OCI-LY3 (cell line): Measurements from ENCODE around the gene CDY1.
"Not testable (repeated sequence)": the region's sequence is repeated elsewhere in the genome, so short reads cannot be mapped to it uniquely, and the experiment has no call there.

Experiments used
- H2AFZ ChIP-seq: fragments of 200-600, 300-600 bp; shearing (Covaris generic); 2 replicates; pipeline ENCODE4 v1.6.0; 2014; ENCODE audit warnings: antibody characterized with exemption, low read depth, low read length
- H3K27ac ChIP-seq: fragments of 200-600, 300-600 bp; sonication (generic); 2 replicates; pipeline ENCODE4 v1.5.1; 2014; ENCODE audit warnings: mild to moderate bottlenecking, low read length, moderate library complexity, mixed read lengths
- H3K27me3 ChIP-seq: fragments of 200-600, 300-600 bp; sonication (generic); 2 replicates; pipeline ENCODE4 v1.6.1; 2014; ENCODE audit warnings: low read depth, low read length, mixed read lengths
- H3K36me3 ChIP-seq: fragments of 200-600, 300-600 bp; sonication (generic); replicated peaks from 2 replicates; pipeline ENCODE3; 2014; ENCODE audit warnings: low read depth, low read length, mixed read lengths
- H3K4me1 ChIP-seq: fragments of 300-600, 200-600 bp; sonication (generic); 2 replicates; pipeline ENCODE4 v1.6.1; 2014; ENCODE audit warnings: low read length, mixed read lengths
- H3K4me2 ChIP-seq: fragments of 200-600, 300-600 bp; sonication (generic); 2 replicates; pipeline ENCODE4 v1.6.1; 2014; ENCODE audit warnings: low read length, mixed read lengths
- H3K4me3 ChIP-seq: fragments of 300-600, 200-600 bp; sonication (generic); 2 replicates; pipeline ENCODE4 v1.5.1; 2014; ENCODE audit warnings: antibody characterized with exemption, mild to moderate bottlenecking, low read length, moderate library complexity
- H3K79me2 ChIP-seq: fragments of 300-600, 200-600 bp; shearing (Covaris generic); 2 replicates; pipeline ENCODE4 v1.6.1; 2014; ENCODE audit warnings: mild to moderate bottlenecking, low read length, mixed read lengths
- H3K9ac ChIP-seq: fragments of 300-600, 200-600 bp; shearing (Covaris generic); 2 replicates; pipeline ENCODE4 v1.6.0; 2014; ENCODE audit warnings: mild to moderate bottlenecking, low read length, moderate library complexity
- H3K9me3 ChIP-seq: fragments of 200-600, 300-600 bp; shearing (Covaris generic); 2 replicates; pipeline ENCODE4 v1.6.1; 2014; ENCODE audit warnings: low read length, mixed read lengths; ENCODE audit not compliant: insufficient read depth
- H4K20me1 ChIP-seq: fragments of 200-600, 300-600 bp; sonication (generic); 2 replicates; pipeline ENCODE4 v1.6.1; 2016; ENCODE audit warnings: low read length, mixed read lengths; ENCODE audit not compliant: insufficient read depth

CDY1 gene

GRCh38 chrY:25621817-25622216, at the start of gene CDY1:
Gene CDY1 (plus strand): TSS chrY:25622117. CDS start chrY:25622443, 326 bp downstream.
- H3K4me3 ChIP-seq, H4K20me1 ChIP-seq, H3K4me1 ChIP-seq, H2AFZ ChIP-seq, H3K9ac ChIP-seq, H3K9me3 ChIP-seq, H3K79me2 ChIP-seq, H3K27ac ChIP-seq, H3K27me3 ChIP-seq, H3K36me3 ChIP-seq, H3K4me2 ChIP-seq: not testable (repeated sequence)

- H3K27me3 ChIP-seq, H3K9ac ChIP-seq, H2AFZ ChIP-seq, H3K9me3 ChIP-seq, H4K20me1 ChIP-seq, H3K4me2 ChIP-seq, H3K36me3 ChIP-seq, H3K4me3 ChIP-seq, H3K4me1 ChIP-seq, H3K27ac ChIP-seq, H3K79me2 ChIP-seq: not testable (repeated sequence)
These were observed 28.6 kb upstream of the CDY1 start for GRCh38 chrY:25593336-25593735.

GRCh38 chrY:25620209-25620608, 1.7 kb upstream of the CDY1 start:
- H2AFZ ChIP-seq, H3K27me3 ChIP-seq, H3K9me3 ChIP-seq, H3K4me3 ChIP-seq, H3K79me2 ChIP-seq, H3K27ac ChIP-seq, H4K20me1 ChIP-seq, H3K36me3 ChIP-seq, H3K4me2 ChIP-seq, H3K9ac ChIP-seq, H3K4me1 ChIP-seq: not testable (repeated sequence)

GRCh38 chrY:25626524-25626923, 4.6 kb downstream of the CDY1 start:
- H3K9ac ChIP-seq, H4K20me1 ChIP-seq, H3K9me3 ChIP-seq, H3K4me2 ChIP-seq, H3K4me1 ChIP-seq, H3K36me3 ChIP-seq, H3K4me3 ChIP-seq, H2AFZ ChIP-seq, H3K27me3 ChIP-seq, H3K27ac ChIP-seq, H3K79me2 ChIP-seq: not testable (repeated sequence)

- H3K79me2 ChIP-seq, H3K4me2 ChIP-seq, H3K9ac ChIP-seq, H3K4me3 ChIP-seq, H3K9me3 ChIP-seq, H4K20me1 ChIP-seq, H3K27me3 ChIP-seq, H3K27ac ChIP-seq, H2AFZ ChIP-seq, H3K36me3 ChIP-seq, H3K4me1 ChIP-seq: not testable (repeated sequence)
These were observed 8.6 kb downstream of the CDY1 start for GRCh38 chrY:25630383-25631112.

- not testable (repeated sequence) for H3K27ac ChIP-seq, H3K79me2 ChIP-seq, H3K36me3 ChIP-seq, H3K9ac ChIP-seq, H3K9me3 ChIP-seq, H2AFZ ChIP-seq, H3K27me3 ChIP-seq, H3K4me3 ChIP-seq, H4K20me1 ChIP-seq, H3K4me1 ChIP-seq, H3K4me2 ChIP-seq
These were observed 17.9 kb downstream of the CDY1 start for GRCh38 chrY:25639852-25640251.

GRCh38 chrY:25643024-25643915, 21.4 kb downstream of the CDY1 start:
- H4K20me1 ChIP-seq, H3K9ac ChIP-seq, H3K36me3 ChIP-seq, H2AFZ ChIP-seq, H3K4me2 ChIP-seq, H3K4me1 ChIP-seq, H3K9me3 ChIP-seq, H3K79me2 ChIP-seq, H3K27ac ChIP-seq, H3K4me3 ChIP-seq, H3K27me3 ChIP-seq: not testable (repeated sequence)
